ENCODE measurements around the gene SPOCK1.
"Not testable (repeated sequence)": the region's sequence is repeated elsewhere in the genome, so short reads cannot be mapped to it uniquely, and the experiment has no call there.

The SPOCK1 gene

GRCh38 chr5:136999787-137000186 is 499.3 kb downstream of the SPOCK1 start:
- no peak for DNase-seq

GRCh38 chr5:136998854-136999357 is 500.2 kb downstream of the SPOCK1 start:
- DNase-seq = no peak

GRCh38 chr5:136994154-136994553 is 505.0 kb downstream of the SPOCK1 start:
- no peak for DNase-seq

GRCh38 chr5:136992796-136993489 is 506.2 kb downstream of the SPOCK1 start:
- DNase-seq = no peak

GRCh38 chr5:136985785-136986475 is 513.2 kb downstream of the SPOCK1 start:
- no peak for DNase-seq

GRCh38 chr5:136984772-136985446 is 514.2 kb downstream of the SPOCK1 start:
- no peak for DNase-seq

GRCh38 chr5:136981936-136982335 is 517.2 kb downstream of the SPOCK1 start:
- no peak for DNase-seq

- DNase-seq = no peak
Observed at GRCh38 chr5:136979131-136979530, 520.0 kb downstream of the SPOCK1 start.

- no peak for DNase-seq
Observed at GRCh38 chr5:136963504-136963903, 535.6 kb downstream of the SPOCK1 start.

GRCh38 chr5:136957428-136957827 is 541.7 kb downstream of the SPOCK1 start:
- no peak for DNase-seq

GRCh38 chr5:136954142-136954541 is 545.0 kb downstream of the SPOCK1 start:
- not testable (repeated sequence) for DNase-seq

- peak; percentile 74 for DNase-seq
Observed at GRCh38 chr5:136953346-136954069, 545.6 kb downstream of the SPOCK1 start.

GRCh38 chr5:136927571-136927970 is 571.6 kb downstream of the SPOCK1 start:
- DNase-seq = no peak

- DNase-seq = no peak
Observed at GRCh38 chr5:136926073-136926472, 573.1 kb downstream of the SPOCK1 start.
